ENCODE measurements around the gene SCFD2.
"Not testable (repeated sequence)": the region's sequence is repeated elsewhere in the genome, so short reads cannot be mapped to it uniquely, and the experiment has no call there.

SCFD2 gene

DNA sequence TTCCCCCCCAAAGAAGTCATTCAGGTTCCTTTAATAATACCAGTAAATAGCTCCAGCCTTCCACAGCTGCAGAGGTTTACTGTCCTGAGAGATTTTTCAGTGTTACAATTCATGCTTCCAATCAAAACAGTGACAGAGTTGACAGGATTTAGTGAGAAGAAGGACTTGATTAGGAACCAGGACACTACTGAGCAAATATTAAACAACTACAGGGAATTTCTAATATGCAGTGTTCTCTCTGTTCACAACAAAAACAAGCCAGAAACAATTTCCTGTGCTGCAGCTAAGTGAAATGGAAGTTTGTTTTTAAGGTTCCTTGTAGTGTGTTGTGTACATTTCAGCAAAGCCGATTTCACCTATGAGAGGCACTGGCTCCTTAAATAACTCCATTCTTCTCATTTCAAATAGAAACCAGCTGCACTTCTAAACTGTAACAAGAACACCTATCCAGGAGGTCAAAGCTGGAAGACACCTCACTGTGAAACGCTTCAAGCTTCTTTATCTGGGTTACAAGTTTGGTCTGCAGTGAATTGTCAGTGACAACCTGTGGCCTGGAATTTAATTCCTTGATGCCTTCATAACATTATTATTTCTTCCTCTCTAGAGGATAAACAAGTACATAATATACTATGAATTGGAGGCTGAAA, 354.5 kb downstream of the SCFD2 start:
- DNase-seq (ENCODE audit: low spot score), result no peak

- no peak for DNase-seq (ENCODE audit: low spot score)
Observed at GRCh38 chr4:53010318-53010717, 355.5 kb downstream of the SCFD2 start.

DNA sequence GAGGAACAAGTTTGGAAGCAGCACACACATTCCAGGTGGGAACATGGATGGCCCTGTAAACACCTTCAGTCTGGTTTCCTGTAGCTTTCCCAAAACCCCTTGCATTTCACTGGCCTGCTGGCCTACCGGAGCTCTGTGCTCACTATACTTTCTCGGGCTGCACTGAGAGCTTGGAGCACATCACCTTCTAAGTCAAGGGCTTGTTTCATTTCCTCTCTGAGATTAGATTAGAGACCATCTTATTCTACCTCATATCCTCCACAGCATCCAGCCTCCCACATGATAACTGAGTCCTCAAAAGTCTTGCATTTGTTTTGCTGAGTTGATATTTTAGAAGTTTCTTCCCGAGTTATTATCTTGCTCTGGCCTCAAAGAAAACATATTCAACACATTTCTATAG, 356.0 kb downstream of the SCFD2 start:
- no peak for DNase-seq (ENCODE audit: low spot score)

- no peak for DNase-seq (ENCODE audit: low spot score)
Observed at GRCh38 chr4:53007024-53007423, 358.8 kb downstream of the SCFD2 start.

GRCh38 chr4:53005808-53006207, 360.1 kb downstream of the SCFD2 start:
- no peak for DNase-seq (ENCODE audit: low spot score)

DNA sequence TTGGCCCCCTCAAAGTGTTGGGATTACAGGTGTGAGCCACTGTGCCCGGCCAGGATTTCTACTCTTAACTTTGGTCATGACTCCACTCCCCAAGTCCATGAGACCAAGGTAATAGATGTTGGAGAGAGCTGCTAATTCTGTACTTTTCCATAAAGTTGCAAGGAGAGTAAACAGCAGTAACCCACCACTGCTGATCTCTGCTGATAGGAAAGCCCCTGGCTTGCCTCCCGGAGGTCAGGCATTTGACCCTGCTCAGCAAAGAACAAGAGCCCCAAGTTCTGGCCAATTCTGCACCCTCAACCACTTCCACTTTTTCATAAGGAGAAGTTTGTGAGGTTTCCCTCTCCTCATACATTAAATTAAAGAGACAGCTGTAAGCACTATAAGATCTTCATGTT, 360.7 kb downstream of the SCFD2 start:
- no peak for DNase-seq (ENCODE audit: low spot score)

GRCh38 chr4:53004497-53005148, 361.2 kb downstream of the SCFD2 start:
- no peak for DNase-seq (ENCODE audit: low spot score)

- no peak for DNase-seq (ENCODE audit: low spot score)
Observed at GRCh38 chr4:53003959-53004358, 361.9 kb downstream of the SCFD2 start.

DNA sequence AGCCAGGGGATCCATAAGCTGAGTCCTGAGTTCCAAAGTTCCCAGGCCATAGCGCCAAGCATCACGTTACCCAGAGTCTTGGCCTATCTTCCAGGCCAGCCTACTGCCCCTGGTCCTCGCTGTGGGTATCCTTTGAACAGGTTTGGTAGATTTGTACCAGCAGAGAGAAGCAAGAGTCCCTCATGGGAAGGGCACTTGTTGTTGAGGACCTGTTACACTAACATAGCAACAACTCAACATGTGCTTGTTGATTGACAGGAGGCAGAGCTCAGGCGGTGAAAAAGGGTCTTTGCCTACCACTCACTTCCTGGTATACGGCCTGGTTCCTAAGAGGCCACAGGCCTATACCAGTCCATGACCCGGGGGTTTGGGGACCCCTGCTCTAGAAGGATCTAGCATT, 365.3 kb downstream of the SCFD2 start:
- DNase-seq (ENCODE audit: low spot score), result no peak

GRCh38 chr4:52999626-53000025, 366.2 kb downstream of the SCFD2 start:
- no peak for DNase-seq (ENCODE audit: low spot score)

DNA sequence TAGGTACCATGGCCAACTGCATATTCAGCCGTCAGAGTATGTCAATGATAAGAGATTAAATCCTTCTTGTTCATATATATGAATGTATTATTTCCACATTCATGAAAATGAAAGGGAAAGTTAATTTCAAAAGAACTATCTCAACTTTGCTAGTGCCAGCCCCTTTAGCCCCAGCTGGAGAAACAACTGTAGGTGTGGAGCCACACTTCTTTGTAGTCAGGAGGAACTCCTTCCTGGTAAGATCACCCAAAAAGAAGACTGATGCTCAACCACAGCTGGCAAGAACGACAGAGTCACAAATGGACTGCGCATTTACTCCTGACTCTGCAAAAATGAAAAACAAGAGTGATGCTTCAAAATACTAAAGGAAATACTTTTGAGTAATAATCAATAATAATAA, 367.4 kb downstream of the SCFD2 start:
- DNase-seq (ENCODE audit: low spot score), result no peak

DNA sequence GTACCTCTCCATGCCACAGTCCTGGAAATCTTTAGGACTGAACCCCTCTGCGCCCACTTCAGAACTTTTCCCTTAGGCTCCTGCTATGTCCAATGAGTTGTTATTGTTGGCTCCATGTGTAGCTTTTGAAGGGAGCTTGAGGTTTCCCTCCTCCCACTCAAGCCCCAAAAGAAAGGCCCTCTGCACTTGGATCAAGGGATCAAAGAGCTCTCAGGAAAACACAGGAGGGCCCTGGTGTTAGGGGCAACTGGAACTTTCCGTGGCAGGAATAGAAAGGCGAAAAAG, 368.8 kb downstream of the SCFD2 start:
- no peak for DNase-seq (ENCODE audit: low spot score)

- no peak for DNase-seq (ENCODE audit: low spot score)
Observed at GRCh38 chr4:52996261-52997131, 369.4 kb downstream of the SCFD2 start.

DNA sequence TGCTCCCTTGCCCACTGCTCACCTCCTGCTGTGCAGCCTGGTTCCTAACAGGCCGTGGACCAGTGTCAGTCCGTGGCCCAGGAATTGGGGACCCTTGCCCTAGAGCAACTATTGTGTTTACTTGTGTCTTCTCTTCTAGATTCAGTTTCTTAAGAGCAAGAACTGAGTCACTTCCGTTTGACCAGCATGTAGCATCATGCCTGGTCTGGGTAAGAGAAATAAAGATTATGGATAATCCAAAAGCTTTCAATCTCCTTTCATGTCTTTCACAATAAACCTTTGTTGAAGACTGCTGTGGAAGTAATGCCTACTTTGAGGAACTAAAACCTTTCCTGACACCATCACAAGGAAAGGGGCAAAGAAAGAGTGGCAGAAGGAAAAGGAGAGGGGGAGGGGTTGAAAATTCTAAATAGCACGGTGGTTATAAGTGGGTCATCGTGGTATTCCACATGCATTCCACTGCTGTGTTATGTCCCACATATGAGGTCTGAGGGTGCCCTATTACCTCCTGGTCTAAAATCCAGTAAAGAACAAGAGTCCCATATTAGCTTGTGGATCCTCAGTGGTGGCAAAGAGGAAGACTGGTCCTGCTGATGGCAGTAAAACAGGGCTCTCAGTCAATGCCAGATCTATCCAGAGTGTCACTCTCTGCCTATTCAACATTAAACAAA, 370.4 kb downstream of the SCFD2 start:
- no peak for DNase-seq (ENCODE audit: low spot score)

GRCh38 chr4:52994567-52994966, 371.3 kb downstream of the SCFD2 start:
- no peak for DNase-seq (ENCODE audit: low spot score)

- DNase-seq (ENCODE audit: low spot score), result no peak
Observed at GRCh38 chr4:52993771-52994170, 372.1 kb downstream of the SCFD2 start.

- DNase-seq (ENCODE audit: low spot score), result not testable (repeated sequence)
Observed at GRCh38 chr4:52992551-52992950, 373.3 kb downstream of the SCFD2 start.

DNA sequence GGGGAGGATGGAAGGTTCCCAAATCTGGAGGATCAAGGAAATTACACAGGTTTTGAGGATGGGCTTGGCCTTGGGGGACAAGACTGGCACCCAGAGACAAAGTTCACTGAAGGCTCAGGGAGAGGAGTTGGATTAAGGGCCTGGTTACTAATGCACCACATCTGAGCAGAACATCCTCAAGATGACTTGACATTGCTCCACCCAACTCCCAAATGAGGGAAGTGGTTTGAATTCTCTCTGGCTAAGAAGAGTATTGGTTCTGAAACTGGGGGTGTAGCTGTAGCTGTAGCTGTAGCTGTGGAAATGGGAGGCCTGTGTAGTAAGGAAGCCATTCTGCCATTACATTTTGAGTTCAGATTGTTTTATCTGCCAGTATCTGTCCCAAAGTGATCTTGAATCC, 374.4 kb downstream of the SCFD2 start:
- no peak for DNase-seq (ENCODE audit: low spot score)

- DNase-seq (ENCODE audit: low spot score), result no peak
Observed at GRCh38 chr4:52990706-52991105, 375.2 kb downstream of the SCFD2 start.

GRCh38 chr4:52989865-52990264, 376.0 kb downstream of the SCFD2 start:
- DNase-seq (ENCODE audit: low spot score), result no peak

- no peak for DNase-seq (ENCODE audit: low spot score)
Observed at GRCh38 chr4:52987392-52988056, 378.3 kb downstream of the SCFD2 start.

GRCh38 chr4:52984462-52984881, 381.4 kb downstream of the SCFD2 start:
- DNase-seq (ENCODE audit: low spot score), result no peak
